Measurements from ENCODE around the gene GMEB2.

GMEB2 gene

GRCh38 chr20:63570281-63571086 is 56.4 kb downstream of the GMEB2 start:
- DNase-seq (ENCODE audit: extremely low spot score), result no peak
- CTCF ChIA-PET, result no interaction called here
- POLR2A ChIA-PET, result no interaction called here
- TF ChIP-seq FOXM1 (IDR thresholded peaks at IDR 0.05; ENCODE audit: borderline replicate concordance) (no peak), LEF1 (IDR thresholded peaks at IDR 0.05; ENCODE audit: borderline replicate concordance) (no peak), PKNOX1 (IDR thresholded peaks at IDR 0.05) (no peak), HDGF (IDR thresholded peaks at IDR 0.05; ENCODE audit: borderline replicate concordance) (no peak), ARNT (IDR thresholded peaks at IDR 0.05) (no peak), BHLHE40 (IDR thresholded peaks at IDR 0.05; ENCODE audit: borderline replicate concordance) (no peak), L3MBTL2 (conservative IDR thresholded peaks at IDR 0.05) (no peak), SUZ12 (IDR thresholded peaks at IDR 0.05) (no peak), ELF4 (IDR thresholded peaks at IDR 0.05) (no peak), FOXK2 (IDR thresholded peaks at IDR 0.05) (no peak), NFRKB (IDR thresholded peaks at IDR 0.05) (no peak), CTBP1 (IDR thresholded peaks at IDR 0.05; ENCODE audit: borderline replicate concordance) (no peak), ZNF384 (IDR thresholded peaks at IDR 0.05) (no peak), TARDBP (IDR thresholded peaks at IDR 0.05) (no peak), FOXA1 (IDR thresholded peaks at IDR 0.05) (no peak), SP1 (IDR thresholded peaks at IDR 0.05) (no peak)

- no peak for DNase-seq (ENCODE audit: extremely low spot score)
- ChIA-PET CTCF (no interaction called here), POLR2A (no interaction called here)
- no peak for TF ChIP-seq TARDBP (IDR thresholded peaks at IDR 0.05)
- no peak for TF ChIP-seq CTBP1 (IDR thresholded peaks at IDR 0.05; ENCODE audit: borderline replicate concordance)
- TF ChIP-seq ARNT (IDR thresholded peaks at IDR 0.05), result no peak
- TF ChIP-seq ZNF384 (IDR thresholded peaks at IDR 0.05), result no peak
- TF ChIP-seq NFRKB (IDR thresholded peaks at IDR 0.05), result no peak
- no peak for TF ChIP-seq LEF1 (IDR thresholded peaks at IDR 0.05; ENCODE audit: borderline replicate concordance)
- TF ChIP-seq SP1 (IDR thresholded peaks at IDR 0.05), result no peak
- TF ChIP-seq FOXA1 (IDR thresholded peaks at IDR 0.05), result no peak
Observed at GRCh38 chr20:63568986-63569949, 57.6 kb downstream of the GMEB2 start.

GRCh38 chr20:63568170-63568981 is 58.5 kb downstream of the GMEB2 start:
- no peak for DNase-seq (ENCODE audit: extremely low spot score)
- POLR2A ChIA-PET, result no interaction called here
- CTCF ChIA-PET, result no interaction called here
- TF ChIP-seq TARDBP (IDR thresholded peaks at IDR 0.05) (no peak), FOXM1 (IDR thresholded peaks at IDR 0.05; ENCODE audit: borderline replicate concordance) (no peak), FOXK2 (IDR thresholded peaks at IDR 0.05) (no peak), ZNF384 (IDR thresholded peaks at IDR 0.05) (no peak), NFRKB (IDR thresholded peaks at IDR 0.05) (no peak), BHLHE40 (IDR thresholded peaks at IDR 0.05; ENCODE audit: borderline replicate concordance) (no peak), HDGF (IDR thresholded peaks at IDR 0.05; ENCODE audit: borderline replicate concordance) (no peak)

- DNase-seq (ENCODE audit: extremely low spot score), result no peak
- ChIA-PET CTCF (no interaction called here), POLR2A (no interaction called here)
- no peak for TF ChIP-seq FOXM1 (IDR thresholded peaks at IDR 0.05; ENCODE audit: borderline replicate concordance)
Observed at GRCh38 chr20:63567386-63568169, 59.3 kb downstream of the GMEB2 start.

GRCh38 chr20:63567136-63567385 is 59.8 kb downstream of the GMEB2 start:
- CTCF ChIA-PET, result no interaction called here
- POLR2A ChIA-PET, result no interaction called here
- no peak for DNase-seq (ENCODE audit: extremely low spot score)
- TF ChIP-seq LEF1 (IDR thresholded peaks at IDR 0.05; ENCODE audit: borderline replicate concordance), result no peak
- TF ChIP-seq ZNF384 (IDR thresholded peaks at IDR 0.05), result no peak
- no peak for TF ChIP-seq ARNT (IDR thresholded peaks at IDR 0.05)
- TF ChIP-seq TARDBP (IDR thresholded peaks at IDR 0.05), result no peak
- no peak for TF ChIP-seq FOXK2 (IDR thresholded peaks at IDR 0.05)

- CTCF ChIA-PET, result no interaction called here
- no peak for TF ChIP-seq ZNF384 (IDR thresholded peaks at IDR 0.05)
- TF ChIP-seq SP1 (IDR thresholded peaks at IDR 0.05), result no peak
- TF ChIP-seq LEF1 (IDR thresholded peaks at IDR 0.05; ENCODE audit: borderline replicate concordance), result no peak
- TF ChIP-seq FOXM1 (IDR thresholded peaks at IDR 0.05; ENCODE audit: borderline replicate concordance), result no peak
- no peak for TF ChIP-seq TARDBP (IDR thresholded peaks at IDR 0.05)
- TF ChIP-seq ELF4 (IDR thresholded peaks at IDR 0.05), result no peak
- no peak for TF ChIP-seq FOXK2 (IDR thresholded peaks at IDR 0.05)
- TF ChIP-seq ARNT (IDR thresholded peaks at IDR 0.05), result no peak
- no peak for TF ChIP-seq FOXA1 (IDR thresholded peaks at IDR 0.05)
- TF ChIP-seq NFRKB (IDR thresholded peaks at IDR 0.05), result no peak
- TF ChIP-seq PKNOX1 (IDR thresholded peaks at IDR 0.05), result no peak
- no peak for TF ChIP-seq BHLHE40 (IDR thresholded peaks at IDR 0.05; ENCODE audit: borderline replicate concordance)
- POLR2A ChIA-PET, result no interaction called here
- DNase-seq (ENCODE audit: extremely low spot score), result no peak
Observed at GRCh38 chr20:63566395-63567135, 60.3 kb downstream of the GMEB2 start.
